Osteoblast (primary cell): Measurements from ENCODE around the gene IGSF6. TPM values are rescaled to one million over a fixed set of nuclear protein-coding genes. Genes with fewer than 3 reads are reported as not detected.
A peak's percentile ranks its signal among the peaks of the same experiment; 100 is the strongest.

Source experiments
- DNase-seq: peaks from one replicate; pipeline ENCODE4 v3.0.0; 2011; ENCODE audit warnings: low spot score, mixed read lengths; ENCODE audit not compliant: insufficient read length; ENCODE audit errors: missing footprints
- H2AFZ ChIP-seq: 2 replicates; pipeline ENCODE4 v1.6.0; 2011; ENCODE audit warnings: mild to moderate bottlenecking, low read length
- H3K27ac ChIP-seq: 2 replicates; pipeline ENCODE4 v1.5.1; 2011; ENCODE audit warnings: mild to moderate bottlenecking, low read depth, low read length, moderate library complexity
- H3K27me3 ChIP-seq: 2 replicates; pipeline ENCODE4 v1.6.0; 2012; ENCODE audit warnings: mild to moderate bottlenecking, control low read depth, inconsistent platforms, low read length, moderate library complexity; ENCODE audit not compliant: insufficient read depth
- H3K36me3 ChIP-seq: 2 replicates; pipeline ENCODE4 v1.5.1; 2011; ENCODE audit warnings: mild to moderate bottlenecking, low read length, control low read depth, moderate library complexity; ENCODE audit not compliant: insufficient read depth
- H3K4me1 ChIP-seq: 2 replicates; pipeline ENCODE4 v1.5.1; 2011; ENCODE audit warnings: mild to moderate bottlenecking, low read length, control low read depth, moderate library complexity; ENCODE audit not compliant: insufficient read depth
- H3K4me2 ChIP-seq: 2 replicates; pipeline ENCODE4 v1.6.0; 2011; ENCODE audit warnings: mild to moderate bottlenecking, low read length; ENCODE audit not compliant: insufficient read depth
- H3K4me3 ChIP-seq: fragments of 200-600 bp; sonication (generic); 3 replicates; pipeline ENCODE4 v1.5.1; 2012; ENCODE audit warnings: mild to moderate bottlenecking, low read length, inconsistent platforms; ENCODE audit not compliant: insufficient read depth
- H3K79me2 ChIP-seq: 2 replicates; pipeline ENCODE4 v1.6.0; 2012; ENCODE audit warnings: mild to moderate bottlenecking, low read length, control low read depth, inconsistent platforms; ENCODE audit not compliant: insufficient read depth
- H3K9me3 ChIP-seq: 2 replicates; pipeline ENCODE4 v1.5.1; 2011; ENCODE audit warnings: low read depth, low read length, control low read depth
- H4K20me1 ChIP-seq: 2 replicates; pipeline ENCODE4 v1.6.0; 2012; ENCODE audit warnings: mild to moderate bottlenecking, low read length, control low read depth; ENCODE audit not compliant: insufficient read depth
- CTCF ChIP-seq: IDR thresholded peaks from 2 replicates; pipeline ENCODE4 v1.5.1; 2011; ENCODE audit warnings: mild to moderate bottlenecking, low read depth, low read length, moderate library complexity; ENCODE audit errors: extremely low read depth
- total RNA-seq: library from RNA; depleted of rRNA; stranded (reverse); fragments of >200 nt; gene quantifications from 2 replicates; pipeline ENCODE4 v1.2.3, GENCODE V29; 2012

IGSF6 gene
- total RNA-seq, 1 donor: 0.36 TPM

GRCh38 chr16:21667575-21667974 lies 15.2 kb upstream of the IGSF6 start:
- DNase-seq: no peak
- H3K27ac ChIP-seq: no peak overlapping the region
- no peaks in the 10 kb centered on the region for H3K4me1 ChIP-seq
- TF ChIP-seq CTCF: no peak
- no peak overlapping the region for H2AFZ ChIP-seq
- no peaks in the 10 kb centered on the region for H3K36me3 ChIP-seq
- H3K4me3 ChIP-seq: no peak overlapping the region
- H3K9me3 ChIP-seq: no peaks in the 10 kb centered on the region
- H3K4me2 ChIP-seq: no peak overlapping the region
- no peaks in the 10 kb centered on the region for H3K79me2 ChIP-seq
- H4K20me1 ChIP-seq: no peaks in the 10 kb centered on the region
- H3K27me3 ChIP-seq: peaks cover 33% of the 10 kb centered on the region

- no peaks in the 10 kb centered on the region for H3K9me3 ChIP-seq
- H2AFZ ChIP-seq: no peak overlapping the region
- no peaks in the 10 kb centered on the region for H4K20me1 ChIP-seq
- H3K4me3 ChIP-seq: no peak overlapping the region
- H3K4me1 ChIP-seq: no peaks in the 10 kb centered on the region
- TF ChIP-seq CTCF: no peak
- no peak overlapping the region for H3K27ac ChIP-seq
- DNase-seq: no peak
- peaks cover 35% of the 10 kb centered on the region for H3K27me3 ChIP-seq
- no peaks in the 10 kb centered on the region for H3K36me3 ChIP-seq
- no peaks in the 10 kb centered on the region for H3K79me2 ChIP-seq
- H3K4me2 ChIP-seq: no peak overlapping the region
Measured at GRCh38 chr16:21666772-21667171, 14.4 kb upstream of the IGSF6 start.

GRCh38 chr16:21664801-21665492 lies 12.5 kb upstream of the IGSF6 start:
- peaks cover 3% of the 10 kb centered on the region for H4K20me1 ChIP-seq
- no peak overlapping the region for H3K4me2 ChIP-seq
- H3K4me1 ChIP-seq: no peaks in the 10 kb centered on the region
- H3K9me3 ChIP-seq: no peaks in the 10 kb centered on the region
- TF ChIP-seq CTCF: no peak
- no peak overlapping the region for H3K27ac ChIP-seq
- no peak for DNase-seq
- no peaks in the 10 kb centered on the region for H3K79me2 ChIP-seq
- H2AFZ ChIP-seq: no peak overlapping the region
- H3K27me3 ChIP-seq: peaks cover 26% of the 10 kb centered on the region
- no peak overlapping the region for H3K4me3 ChIP-seq
- no peaks in the 10 kb centered on the region for H3K36me3 ChIP-seq

GRCh38 chr16:21663889-21664647 lies 11.7 kb upstream of the IGSF6 start, which contains the start of gene OTOA:
Gene OTOA, plus strand, starts transcription at chr16:21663968. Its CDS starts 14,547 bp downstream, at chr16:21678515.
- H3K9me3 ChIP-seq: no peaks in the 10 kb centered on the region
- peaks cover 3% of the 10 kb centered on the region for H4K20me1 ChIP-seq
- no peaks in the 10 kb centered on the region for H3K36me3 ChIP-seq
- no peak within 1 kb of the TSS for H3K27ac ChIP-seq
- peak; percentile 86 for DNase-seq
- no peak within 1 kb of the TSS for H3K4me3 ChIP-seq
- no peaks in the 10 kb centered on the region for H3K4me1 ChIP-seq
- no peaks in the 10 kb centered on the region for H3K79me2 ChIP-seq
- TF ChIP-seq CTCF: no peak
- H3K27me3 ChIP-seq: peaks cover 26% of the 10 kb centered on the region
- H2AFZ ChIP-seq: no peak within 1 kb of the TSS
- no peak within 1 kb of the TSS for H3K4me2 ChIP-seq
